PC-9 (cell line): Measurements from ENCODE around the gene TBP. TPM values are rescaled to one million over a fixed set of nuclear protein-coding genes. Genes with fewer than 3 reads are reported as not detected.
"Not testable (repeated sequence)": the region's sequence is repeated elsewhere in the genome, so short reads cannot be mapped to it uniquely, and the experiment has no call there.

ENCODE experiments used
- BruUV-seq: library from RNA; stranded (reverse); fragments of 400-500 nt; replicated peaks from 2 replicates; lab custom pipeline; 2021; lab: Mats Ljungman, UMichigan
- CTCF ChIA-PET: fragments of 300-600 bp; sonication (Branson Sonifier 250); formaldehyde crosslinking; loops from one replicate; lab custom pipeline; 2022; ENCODE audit warnings: antibody characterized with exemption; lab: Charles Lee
- POLR2A ChIA-PET: fragments of 300-600 bp; sonication (Branson Sonifier 250); formaldehyde crosslinking; loops from one replicate; lab custom pipeline; 2022; ENCODE audit warnings: antibody characterized with exemption; ENCODE audit not compliant: unreplicated experiment; lab: Charles Lee
- DNase-seq, 2 experiments: peaks; one replicate each; pipeline versions ENCODE4 v3.0.0 to v3.0.0-alpha.2; 2015 to 2022; ENCODE audit warnings: mixed read lengths in 1 of 2
- H2AFZ ChIP-seq: fragments of 200-600 bp; sonication (generic); 2 replicates; pipeline ENCODE4 v1.8.1; 2017; ENCODE audit warnings: antibody characterized with exemption
- H3F3A ChIP-seq: fragments of 200-600 bp; sonication (generic); 2 replicates; pipeline ENCODE4 v1.8.1; 2017; ENCODE audit warnings: antibody characterized with exemption, mild to moderate bottlenecking, low read depth; ENCODE audit not compliant: insufficient read depth
- H3K27ac ChIP-seq: fragments of 200-600 bp; sonication (generic); 2 replicates; pipeline ENCODE4 v1.6.1; 2016; ENCODE audit warnings: mixed run types
- H3K27me3 ChIP-seq: fragments of 200-600 bp; sonication (generic); 2 replicates; pipeline ENCODE4 v1.6.1; 2016; ENCODE audit warnings: low read depth, mixed run types; ENCODE audit not compliant: insufficient read depth
- H3K36me3 ChIP-seq: fragments of 200-600 bp; sonication (generic); 2 replicates; pipeline ENCODE4 v1.6.1; 2016; ENCODE audit warnings: low read depth, mixed run types
- H3K4me1 ChIP-seq: fragments of 200-600 bp; sonication (generic); replicated peaks from 2 replicates; pipeline ENCODE4 v1.6.1; 2016; ENCODE audit warnings: mixed run types; ENCODE audit not compliant: insufficient read depth
- H3K4me2 ChIP-seq: fragments of 200-600 bp; sonication (generic); 2 replicates; pipeline ENCODE4 v1.6.1; 2017; ENCODE audit warnings: mixed run types
- H3K4me3 ChIP-seq: fragments of 200-600 bp; sonication (generic); 2 replicates; pipeline ENCODE4 v1.6.1; 2016; ENCODE audit warnings: mixed run types
- H3K79me2 ChIP-seq: fragments of 200-600 bp; sonication (generic); 2 replicates; pipeline ENCODE4 v1.6.1; 2017; ENCODE audit warnings: low read depth, mixed run types
- H3K9me2 ChIP-seq: fragments of 200-600 bp; sonication (generic); 2 replicates; pipeline ENCODE4 v1.8.1; 2017; ENCODE audit warnings: mild to moderate bottlenecking; ENCODE audit not compliant: insufficient read depth
- H3K9me3 ChIP-seq: fragments of 200-600 bp; sonication (generic); 2 replicates; pipeline ENCODE4 v1.8.1; 2016; ENCODE audit warnings: low read depth; ENCODE audit not compliant: insufficient read depth
- H4K20me1 ChIP-seq: fragments of 200-600 bp; sonication (generic); 2 replicates; pipeline ENCODE4 v1.8.1; 2017; ENCODE audit not compliant: insufficient read depth
- CTCF ChIP-seq: fragments of 200-600 bp; sonication (generic); conservative IDR thresholded peaks from 2 replicates; pipeline ENCODE4 v1.6.1; 2017; ENCODE audit warnings: mixed run types, antibody characterized with exemption, mild to moderate bottlenecking, moderate library complexity
- EZH2 ChIP-seq: fragments of 200-600 bp; sonication (generic); IDR thresholded peaks from 2 replicates; pipeline ENCODE4 v1.8.0; 2017; ENCODE audit warnings: antibody characterized with exemption, low read depth
- intact Hi-C: fragments of 100-400 bp; cut with micrococcal nuclease; formaldehyde crosslinking; loops from one replicate; pipeline ENCODE4 v1.10.0; 2022; ENCODE audit not compliant: unreplicated experiment
- total RNA-seq: library from RNA; stranded (reverse); gene quantifications from 2 replicates; pipeline ENCODE4 v1.2.3, GENCODE V29; 2021

Gene TBP
- total RNA-seq, 1 experiment from 2014 or later: 11.2 TPM

DNA sequence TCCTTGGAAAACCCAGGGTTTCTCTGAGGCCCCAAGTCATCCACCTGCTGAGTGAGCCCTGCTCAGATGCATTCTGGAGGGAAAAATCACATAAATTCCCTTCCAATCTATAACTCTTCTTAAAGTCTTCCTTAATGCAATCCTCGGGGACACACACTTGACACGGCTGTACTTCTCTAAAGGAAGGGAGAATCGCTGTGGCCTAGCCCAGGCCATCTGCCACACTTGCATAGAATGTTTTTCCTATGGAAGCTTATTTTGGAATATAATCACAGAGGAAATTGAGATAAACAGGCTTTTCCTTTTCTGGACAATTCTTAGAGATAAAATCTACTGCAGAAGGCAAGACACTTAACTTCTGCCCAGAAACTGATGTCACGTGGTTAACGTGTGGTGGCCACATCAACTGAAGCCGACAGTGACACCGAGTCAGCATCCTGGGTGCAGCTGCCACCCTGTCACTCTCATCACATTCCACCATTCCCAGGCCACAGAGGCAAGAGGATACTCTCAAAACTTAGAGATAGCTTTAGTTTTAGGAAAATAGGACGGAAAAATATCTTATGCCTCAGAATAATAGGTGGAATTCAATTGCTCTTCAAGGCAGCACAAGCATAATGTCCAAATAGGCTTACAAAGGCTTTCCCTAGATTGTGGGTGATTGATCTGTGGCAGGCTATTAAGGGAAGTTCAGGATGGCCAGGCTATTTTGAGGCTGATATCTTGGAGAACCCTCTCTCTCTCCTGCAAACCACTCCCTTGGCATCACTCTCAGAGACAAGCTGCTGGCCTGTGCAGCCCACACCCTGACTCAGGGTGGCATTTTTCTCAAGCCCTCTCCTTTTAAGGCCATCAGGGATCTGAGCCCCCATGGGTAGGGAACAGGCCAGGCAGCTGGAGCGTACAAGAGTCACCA lies 30.7 kb upstream of the TBP start:
- ChIA-PET POLR2A (no interaction called here), CTCF (no interaction called here)
- Histone ChIP-seq H3F3A (no peaks in the 10 kb centered on the region), H3K4me1 (no peaks in the 10 kb centered on the region), H3K27ac (no peak overlapping the region), H3K36me3 (no peaks in the 10 kb centered on the region), H3K9me3 (no peaks in the 10 kb centered on the region), H3K79me2 (no peaks in the 10 kb centered on the region), H3K4me3 (no peak overlapping the region), H3K27me3 (peaks cover 42% of the 10 kb centered on the region), H4K20me1 (no peaks in the 10 kb centered on the region), H2AFZ (no peak overlapping the region), H3K9me2 (no peaks in the 10 kb centered on the region), H3K4me2 (no peak overlapping the region)
- intact Hi-C loops: no loop called here
- no peak for TF ChIP-seq CTCF
- TF ChIP-seq EZH2: no peak
- no TSS peak for BruUV-seq
- DNase-seq: no peak

GRCh38 chr6:170524172-170524502 lies 30.0 kb upstream of the TBP start:
- Histone ChIP-seq H3K36me3 (no peaks in the 10 kb centered on the region), H3K27ac (no peak overlapping the region), H4K20me1 (no peaks in the 10 kb centered on the region), H3K4me3 (no peak overlapping the region), H3K27me3 (peaks cover 35% of the 10 kb centered on the region), H3K9me3 (no peaks in the 10 kb centered on the region), H3F3A (no peaks in the 10 kb centered on the region), H3K9me2 (no peaks in the 10 kb centered on the region), H3K4me1 (no peaks in the 10 kb centered on the region), H2AFZ (no peak overlapping the region), H3K79me2 (no peaks in the 10 kb centered on the region), H3K4me2 (no peak overlapping the region)
- CTCF ChIA-PET: no interaction called here
- POLR2A ChIA-PET: no interaction called here
- TF ChIP-seq EZH2: no peak
- no peak for TF ChIP-seq CTCF
- DNase-seq: no peak
- intact Hi-C loops: no loop called here
- no TSS peak for BruUV-seq

GRCh38 chr6:170525795-170526194 lies 28.4 kb upstream of the TBP start:
- ChIA-PET POLR2A (no interaction called here), CTCF (no interaction called here)
- no peak overlapping the region for H2AFZ ChIP-seq
- H3K4me1 ChIP-seq: no peaks in the 10 kb centered on the region
- H3K4me3 ChIP-seq: no peak overlapping the region
- no TSS peak for BruUV-seq
- no peak overlapping the region for H3K4me2 ChIP-seq
- H4K20me1 ChIP-seq: no peaks in the 10 kb centered on the region
- no peak for DNase-seq
- H3K9me2 ChIP-seq: no peaks in the 10 kb centered on the region
- H3K36me3 ChIP-seq: no peaks in the 10 kb centered on the region
- H3K27ac ChIP-seq: no peak overlapping the region
- intact Hi-C loops: no loop called here
- no peaks in the 10 kb centered on the region for H3K79me2 ChIP-seq
- H3K9me3 ChIP-seq: no peaks in the 10 kb centered on the region
- H3F3A ChIP-seq: peaks cover 5% of the 10 kb centered on the region; the same call in 1 of the 2 replicates
- no peak for TF ChIP-seq CTCF
- no peak for TF ChIP-seq EZH2
- peaks cover 19% of the 10 kb centered on the region for H3K27me3 ChIP-seq

GRCh38 chr6:170527995-170528394 lies 26.2 kb upstream of the TBP start:
- intact Hi-C loops, CTCF ChIA-PET: not testable (repeated sequence)
- H3F3A ChIP-seq: peaks cover 11% of the 10 kb centered on the region; the same call in 1 of the 2 replicates

More at GRCh38 chr6:170527995-170528394, 26.2 kb upstream of the TBP start:
- H3K4me3 ChIP-seq, H3K79me2 ChIP-seq, H3K36me3 ChIP-seq, BruUV-seq, H3K4me1 ChIP-seq, H2AFZ ChIP-seq, H3K4me2 ChIP-seq, DNase-seq, H4K20me1 ChIP-seq, POLR2A ChIA-PET, H3K27me3 ChIP-seq, H3K9me3 ChIP-seq, H3K27ac ChIP-seq, H3K9me2 ChIP-seq: not testable (repeated sequence)
